ENCODE measurements around the gene ULK1.
A peak's percentile ranks its signal among the peaks of the same experiment; 100 is the strongest.

Gene ULK1

GRCh38 chr12:131919366-131920156, 25.1 kb downstream of the ULK1 start:
- no peak for DNase-seq (ENCODE audit: low read depth in 1 of 2, low spot score in 1 of 2)

GRCh38 chr12:131920157-131920508, 25.7 kb downstream of the ULK1 start:
- DNase-seq (ENCODE audit: low read depth in 1 of 2, low spot score in 1 of 2), result no peak

- DNase-seq (ENCODE audit: low read depth in 1 of 2, low spot score in 1 of 2), result no peak
Observed at GRCh38 chr12:131920902-131921840, 26.7 kb downstream of the ULK1 start.

GRCh38 chr12:131921866-131922769, 27.7 kb downstream of the ULK1 start:
- DNase-seq (ENCODE audit: low read depth in 1 of 2, low spot score in 1 of 2), result no peak

GRCh38 chr12:131922772-131923171, 28.4 kb downstream of the ULK1 start:
- DNase-seq (ENCODE audit: low read depth in 1 of 2, low spot score in 1 of 2), result no peak

- DNase-seq (ENCODE audit: low read depth in 1 of 2, low spot score in 1 of 2), result no peak
Observed at GRCh38 chr12:131923260-131923659, 28.8 kb downstream of the ULK1 start.

GRCh38 chr12:131927110-131928079, 33.0 kb downstream of the ULK1 start:
- DNase-seq (ENCODE audit: low read depth in 1 of 2, low spot score in 1 of 2), result no peak

GRCh38 chr12:131928080-131928710, 33.8 kb downstream of the ULK1 start:
- DNase-seq (ENCODE audit: low read depth in 1 of 2, low spot score in 1 of 2), result no peak

GRCh38 chr12:131928711-131929580, 34.5 kb downstream of the ULK1 start, which contains the start of gene PUS1:
Gene PUS1, plus strand, starts transcription at chr12:131929276. Its CDS starts 447 bp downstream, at chr12:131929723.
- peak; percentile 86 to 89 for DNase-seq (ENCODE audit: low read depth in 1 of 2, low spot score in 1 of 2)

GRCh38 chr12:131929581-131930456, 35.4 kb downstream of the ULK1 start:
- DNase-seq (ENCODE audit: low read depth in 1 of 2, low spot score in 1 of 2), result no peak

- DNase-seq (ENCODE audit: low read depth in 1 of 2, low spot score in 1 of 2), result no peak
Observed at GRCh38 chr12:131930510-131930909, 36.1 kb downstream of the ULK1 start.

GRCh38 chr12:131933387-131933786, 39.0 kb downstream of the ULK1 start:
- no peak for DNase-seq (ENCODE audit: low read depth in 1 of 2, low spot score in 1 of 2)

GRCh38 chr12:131934535-131934934, 40.1 kb downstream of the ULK1 start:
- DNase-seq (ENCODE audit: low read depth in 1 of 2, low spot score in 1 of 2), result no peak

- DNase-seq (ENCODE audit: low read depth in 1 of 2, low spot score in 1 of 2), result no peak
Observed at GRCh38 chr12:131938082-131938481, 43.7 kb downstream of the ULK1 start.

GRCh38 chr12:131939007-131939406, 44.6 kb downstream of the ULK1 start:
- no peak for DNase-seq (ENCODE audit: low read depth in 1 of 2, low spot score in 1 of 2)

- no peak for DNase-seq (ENCODE audit: low read depth in 1 of 2, low spot score in 1 of 2)
Observed at GRCh38 chr12:131940141-131940547, 45.7 kb downstream of the ULK1 start.

Data from stimulated activated CD4-positive, alpha-beta T cell treated with anti-CD3 and anti-CD28 coated beads, Interleukin-15, amount 100 ng/mL, for 1 hour (primary cell).